HepG2 (cell line): ENCODE data around the gene TUBB2B. TPM values are rescaled to one million over a fixed set of nuclear protein-coding genes. Genes with fewer than 3 reads are reported as not detected.
A peak's percentile ranks its signal among the peaks of the same experiment; 100 is the strongest.

Experiments used
- CHD2 ChIP-seq: IDR thresholded peaks from 2 replicates; pipeline ENCODE4 v1.6.1; 2011; ENCODE audit warnings: low read depth, low read length, improper control_type of control experiment
- CREB1 ChIP-seq, 2 experiments: fragments of 450-650 bp in 1 of 2; IDR thresholded peaks; 2 replicates each; pipeline ENCODE4 v1.6.1; 2016 to 2017; ENCODE audit warnings: control low read depth in 1 of 2, mild to moderate bottlenecking in 1 of 2, missing compliant biosample characterization in 1 of 2, missing genetic modification characterization in 1 of 2
- DMTF1 ChIP-seq: sonication (generic); formaldehyde crosslinking; IDR thresholded peaks from 2 replicates; pipeline ENCODE4 v1.4.0; 2020; ENCODE audit warnings: mild to moderate bottlenecking, missing genetic modification reagents
- ESRRA ChIP-seq: sonication (generic); formaldehyde crosslinking; IDR thresholded peaks from 2 replicates; pipeline ENCODE4 v1.5.1; 2020; ENCODE audit warnings: mild to moderate bottlenecking, low read depth, missing genetic modification reagents
- FOXO1 ChIP-seq: sonication (generic); formaldehyde crosslinking; IDR thresholded peaks from 2 replicates; pipeline ENCODE4 v1.4.0; 2020; ENCODE audit warnings: missing genetic modification reagents
- GMEB2 ChIP-seq: IDR thresholded peaks from 2 replicates; pipeline ENCODE4 v1.6.1; 2016; ENCODE audit warnings: missing biosample characterization, missing genetic modification reagents, low read depth
- ISX ChIP-seq: sonication (generic); formaldehyde crosslinking; conservative IDR thresholded peaks from 2 replicates; pipeline ENCODE4 v1.5.0; 2020; ENCODE audit warnings: missing genetic modification reagents
- KLF6 ChIP-seq: IDR thresholded peaks from 2 replicates; pipeline ENCODE4 v1.8.0; 2016; ENCODE audit warnings: missing biosample characterization, missing genetic modification reagents
- MAX ChIP-seq: IDR thresholded peaks from 2 replicates; pipeline ENCODE4 v1.6.1; 2012; ENCODE audit warnings: inconsistent platforms
- NCOA5 ChIP-seq: sonication (generic); formaldehyde crosslinking; IDR thresholded peaks from 2 replicates; pipeline ENCODE4 v1.4.0; 2020; ENCODE audit warnings: missing genetic modification reagents
- NFKB2 ChIP-seq: sonication (generic); formaldehyde crosslinking; IDR thresholded peaks from 2 replicates; pipeline ENCODE4 v1.4.0; 2020; ENCODE audit warnings: missing genetic modification reagents, borderline replicate concordance
- RAD51 ChIP-seq: fragments of 450-650 bp; IDR thresholded peaks from 2 replicates; pipeline ENCODE4 v1.6.1; 2016; ENCODE audit warnings: borderline replicate concordance
- SNAPC2 ChIP-seq: sonication (generic); formaldehyde crosslinking; IDR thresholded peaks from 2 replicates; pipeline ENCODE4 v1.8.1; 2022; ENCODE audit warnings: mild to moderate bottlenecking, missing genetic modification reagents
- TRIM22 ChIP-seq: fragments of 450-650 bp; IDR thresholded peaks from 2 replicates; pipeline ENCODE4 v1.6.1; 2017
- ZBTB37 ChIP-seq: sonication (generic); formaldehyde crosslinking; IDR thresholded peaks from 2 replicates; pipeline ENCODE4 v1.4.0; 2020; ENCODE audit warnings: mild to moderate bottlenecking, missing genetic modification reagents
- ZNF180 ChIP-seq: sonication (generic); formaldehyde crosslinking; IDR thresholded peaks from 2 replicates; pipeline ENCODE4 v1.4.0; 2020; ENCODE audit warnings: low read depth, missing genetic modification reagents, borderline replicate concordance
- ZNF207 ChIP-seq: fragments of 450-650 bp; IDR thresholded peaks from 2 replicates; pipeline ENCODE4 v1.6.1; 2016; ENCODE audit warnings: antibody characterized with exemption, borderline replicate concordance
- ZNF232 ChIP-seq: sonication (generic); formaldehyde crosslinking; IDR thresholded peaks from 2 replicates; pipeline ENCODE4 v1.4.0; 2020; ENCODE audit warnings: missing genetic modification reagents, borderline replicate concordance
- ZNF234 ChIP-seq: sonication (generic); formaldehyde crosslinking; conservative IDR thresholded peaks from 2 replicates; pipeline ENCODE4 v1.5.1; 2020; ENCODE audit warnings: mild to moderate bottlenecking, missing genetic modification reagents
- ZNF274 ChIP-seq: sonication (generic); formaldehyde crosslinking; IDR thresholded peaks from 2 replicates; pipeline ENCODE4 v1.5.1; 2020; ENCODE audit warnings: mild to moderate bottlenecking, missing genetic modification reagents
- ZNF329 ChIP-seq: sonication (generic); formaldehyde crosslinking; IDR thresholded peaks from 2 replicates; pipeline ENCODE4 v1.9.0; 2021; ENCODE audit warnings: low read depth, mild to moderate bottlenecking, missing genetic modification reagents
- ZNF333 ChIP-seq: sonication (generic); formaldehyde crosslinking; IDR thresholded peaks from 2 replicates; pipeline ENCODE4 v1.4.0; 2020; ENCODE audit warnings: mild to moderate bottlenecking, missing genetic modification reagents, borderline replicate concordance
- ZNF776 ChIP-seq: sonication (generic); formaldehyde crosslinking; IDR thresholded peaks from 2 replicates; pipeline ENCODE4 v1.4.0; 2020; ENCODE audit warnings: mild to moderate bottlenecking, missing genetic modification reagents
- polyA plus RNA-seq, 8 experiments: library from polyadenylated mRNA; depleted of rRNA in 3 of 8; stranded (reverse) in 7 of 8; unstranded in 1 of 8; fragments of >200 nt; fragmentation: Illumina TruSeq in 4 of 8; extraction: Trizol in 4 of 8; gene quantifications; 2 replicates each; pipeline versions ENCODE4 v1.2.1 to v1.2.3, GENCODE V29; 2011 to 2016; ENCODE audit warnings: low read depth in 4 of 8, missing spikeins in 1 of 8, mixed read lengths in 1 of 8; ENCODE audit not compliant: insufficient read depth in 1 of 8
- total RNA-seq, 5 experiments: library from RNA; depleted of rRNA; stranded (reverse); fragments of >200 nt; fragmentation: Illumina TruSeq; extraction: Trizol; gene quantifications; 2 replicates each; pipeline ENCODE4 v1.2.3, GENCODE V29; 2016; ENCODE audit warnings: low read depth in 1 of 5

The TUBB2B gene
- total and polyA plus RNA-seq, 2 of the 13 experiments (the other 11 are each of a cell fraction or from before 2014, with no cell fraction given) = 10.3 to 23.6 TPM

- TF ChIP-seq FOXO1 (CRISPR knock-in tag) = no peak; the same call in 1 of the 2 replicates
- TF ChIP-seq ZNF234 = no peak
- TF ChIP-seq NCOA5 (CRISPR knock-in tag) = no peak
- no peak for TF ChIP-seq RAD51
- TF ChIP-seq ZNF180 (CRISPR knock-in tag) = no peak
- TF ChIP-seq NFKB2 (CRISPR knock-in tag) = no peak
- TF ChIP-seq ZNF776 (CRISPR knock-in tag) = no peak
- 0 out of 2 replicates have a peak, but pooled peaks have one; percentile 30 for TF ChIP-seq ZNF274
- TF ChIP-seq TRIM22 = no peak
- TF ChIP-seq ZNF329 (CRISPR knock-in tag) = 0 out of 2 replicates have a peak, but pooled peaks have one; percentile 54
- TF ChIP-seq SNAPC2 (CRISPR knock-in tag) = no peak
- TF ChIP-seq GMEB2 = no peak
- TF ChIP-seq ZBTB37 (CRISPR knock-in tag) = no peak
- no peak for TF ChIP-seq ISX
- TF ChIP-seq CHD2 = no peak
- no peak for TF ChIP-seq ZNF232 (CRISPR knock-in tag)
- no peak for TF ChIP-seq DMTF1 (CRISPR knock-in tag)
- no peak for TF ChIP-seq KLF6
- TF ChIP-seq ESRRA (CRISPR knock-in tag) = no peak
- no peak for TF ChIP-seq MAX
- no peak for TF ChIP-seq ZNF333 (CRISPR knock-in tag)
- TF ChIP-seq CREB1 (IDR thresholded peaks at IDR 0.05) = no peak
- TF ChIP-seq CREB1 (CRISPR knock-in tag; IDR thresholded peaks at IDR 0.05) = no peak
- TF ChIP-seq ZNF207 = no peak
Observed at GRCh38 chr6:3251462-3252314, 24.2 kb upstream of the TUBB2B start (continued).
